H1 (cell line): ENCODE results near the gene SPEF2. TPM values are rescaled to one million over a fixed set of nuclear protein-coding genes. Genes with fewer than 3 reads are reported as not detected.

Source experiments
- CTCF ChIA-PET: fragments of 300-600 bp; sonication (Branson Sonifier 250); formaldehyde crosslinking; loops from one replicate; lab custom pipeline; 2021; ENCODE audit not compliant: partially characterized antibody; lab: Charles Lee
- POLR2A ChIA-PET: fragments of 300-600 bp; sonication (Branson Sonifier 250); formaldehyde crosslinking; loops from one replicate; lab custom pipeline; 2021; ENCODE audit warnings: inconsistent platforms; ENCODE audit not compliant: partially characterized antibody; lab: Charles Lee
- DNase-seq, 2 experiments: peaks; one replicate each; pipeline versions ENCODE4 v3.0.0 to v3.0.0-alpha.2; 2010 to 2022; ENCODE audit warnings: low spot score in 2 of 2, low read depth in 1 of 2, mixed read lengths in 1 of 2
- FAIRE-seq: peaks from 2 replicates; lab custom pipeline; 2011; peaks lifted over from hg19 to GRCh38; lab: Jason Lieb, UNC
- H2AFZ ChIP-seq: 2 replicates; pipeline ENCODE4 v1.8.1; 2012; ENCODE audit warnings: low read length, inconsistent platforms
- H2AK5ac ChIP-seq: 2 replicates; pipeline ENCODE4 v1.6.1; 2013; ENCODE audit warnings: low read depth, low read length
- H2BK120ac ChIP-seq: replicated peaks from 2 replicates; pipeline ENCODE3; 2013; ENCODE audit warnings: low read depth, low read length, inconsistent platforms
- H2BK12ac ChIP-seq: 2 replicates; pipeline ENCODE4 v1.6.1; 2013; ENCODE audit warnings: low read depth, low read length
- H2BK15ac ChIP-seq: 2 replicates; pipeline ENCODE4 v1.6.1; 2013; ENCODE audit warnings: low read length
- H2BK20ac ChIP-seq: 2 replicates; pipeline ENCODE4 v1.6.1; 2013; ENCODE audit warnings: low read length
- H2BK5ac ChIP-seq: 2 replicates; pipeline ENCODE4 v1.6.1; 2013; ENCODE audit warnings: low read depth, low read length
- H3K14ac ChIP-seq: 2 replicates; pipeline ENCODE4 v1.6.1; 2013; ENCODE audit warnings: inconsistent platforms; ENCODE audit not compliant: insufficient read length
- H3K18ac ChIP-seq: 2 replicates; pipeline ENCODE4 v1.6.1; 2013; ENCODE audit warnings: low read length; ENCODE audit errors: extremely low read depth
- H3K23ac ChIP-seq: 2 replicates; pipeline ENCODE4 v1.6.1; 2013; ENCODE audit warnings: inconsistent platforms; ENCODE audit not compliant: insufficient read length
- H3K23me2 ChIP-seq: 2 replicates; pipeline ENCODE4 v1.6.1; 2013; ENCODE audit warnings: low read depth, low read length
- H3K27ac ChIP-seq: 2 replicates; pipeline ENCODE4 v1.6.1; 2011; ENCODE audit warnings: low read depth, low read length, inconsistent platforms
- H3K27me3 ChIP-seq, 4 experiments: replicated peaks in 1 of 4; 1 replicate in 1 of 4; 2 replicates in 3 of 4; pipeline versions ENCODE4 v1.6.1 to v1.8.1; 2011 to 2013; ENCODE audit warnings: low read length in 3 of 4, mild to moderate bottlenecking in 3 of 4, inconsistent platforms in 2 of 4, mixed read lengths in 2 of 4, moderate library complexity in 1 of 4; ENCODE audit not compliant: control insufficient read depth in 3 of 4, insufficient read depth in 3 of 4; ENCODE audit errors: extremely low read depth in 1 of 4
- H3K36me3 ChIP-seq, 4 experiments: 2 replicates each; pipeline versions ENCODE4 v1.6.1 to v1.8.1; 2011 to 2013; ENCODE audit warnings: mild to moderate bottlenecking in 4 of 4, low read length in 3 of 4, moderate library complexity in 2 of 4, control low read depth in 1 of 4, inconsistent platforms in 1 of 4; ENCODE audit not compliant: insufficient read depth in 4 of 4, control insufficient read depth in 2 of 4
- H3K4ac ChIP-seq: replicated peaks from 2 replicates; pipeline ENCODE3; 2013; ENCODE audit warnings: low read length, low read depth, mixed read lengths, inconsistent platforms; ENCODE audit not compliant: insufficient read length
- H3K4me1 ChIP-seq, 4 experiments: replicated peaks in 1 of 4; 1 replicate in 1 of 4; 2 replicates in 3 of 4; pipeline versions ENCODE4 v1.6.1 to v1.8.1; 2011 to 2013; ENCODE audit warnings: low read length in 3 of 4, inconsistent platforms in 2 of 4, mixed read lengths in 1 of 4; ENCODE audit not compliant: insufficient read depth in 4 of 4, control insufficient read depth in 3 of 4
- H3K4me2 ChIP-seq, 2 experiments: 2 replicates each; pipeline versions ENCODE4 v1.6.1 to v1.8.1; 2011 to 2013; ENCODE audit warnings: low read depth in 2 of 2, low read length in 2 of 2, control low read depth in 1 of 2, inconsistent platforms in 1 of 2, mild to moderate bottlenecking in 1 of 2; ENCODE audit not compliant: insufficient read depth in 1 of 2
- H3K4me3 ChIP-seq, 4 experiments: fragments of 200-600, 300-600 bp in 1 of 4; sonication (generic), shearing (Covaris generic), sonication (Bioruptor Twin) in 1 of 4; 2 replicates each; pipeline versions ENCODE4 v1.5.1 to v1.8.1; 2011 to 2016; ENCODE audit warnings: low read length in 4 of 4, low read depth in 3 of 4, control low read depth in 2 of 4, inconsistent platforms in 2 of 4, mild to moderate bottlenecking in 2 of 4, mixed read lengths in 1 of 4, moderate library complexity in 1 of 4; ENCODE audit not compliant: insufficient read depth in 2 of 4; ENCODE audit errors: extremely low read depth in 1 of 4
- H3K56ac ChIP-seq: replicated peaks from 2 replicates; pipeline ENCODE3; 2013; ENCODE audit warnings: low read depth, mild to moderate bottlenecking, mixed read lengths, low read length, inconsistent platforms; ENCODE audit not compliant: insufficient read length
- H3K79me1 ChIP-seq: 2 replicates; pipeline ENCODE4 v1.6.1; 2013; ENCODE audit warnings: low read depth, low read length, control low read depth
- H3K79me2 ChIP-seq, 2 experiments: 2 replicates each; pipeline versions ENCODE4 v1.6.1 to v1.8.1; 2012 to 2013; ENCODE audit warnings: low read length in 2 of 2, mild to moderate bottlenecking in 2 of 2, inconsistent platforms in 1 of 2; ENCODE audit not compliant: insufficient read depth in 2 of 2, control insufficient read depth in 1 of 2
- H3K9ac ChIP-seq, 4 experiments: replicated peaks in 1 of 4; 1 replicate in 1 of 4; 2 replicates in 3 of 4; pipeline versions ENCODE4 v1.6.1 to v1.8.1; 2011 to 2013; ENCODE audit warnings: low read depth in 3 of 4, low read length in 3 of 4, control low read depth in 2 of 4, mild to moderate bottlenecking in 2 of 4, moderate library complexity in 2 of 4, inconsistent platforms in 1 of 4; ENCODE audit errors: extremely low read depth in 1 of 4
- H3K9me3 ChIP-seq, 2 experiments: 2 replicates each; pipeline versions ENCODE4 v1.6.1 to v1.8.1; 2012 to 2013; ENCODE audit warnings: mild to moderate bottlenecking in 2 of 2, moderate library complexity in 2 of 2, control low read depth in 1 of 2, inconsistent platforms in 1 of 2, low read depth in 1 of 2, low read length in 1 of 2, mixed read lengths in 1 of 2; ENCODE audit not compliant: insufficient read depth in 2 of 2
- H4K20me1 ChIP-seq, 2 experiments: replicated peaks in 1 of 2; 2 replicates each; pipeline versions ENCODE3 to v1.8.1; 2011 to 2013; ENCODE audit warnings: inconsistent platforms in 2 of 2, low read length in 2 of 2, mild to moderate bottlenecking in 1 of 2; ENCODE audit not compliant: insufficient read depth in 2 of 2, control insufficient read depth in 1 of 2
- H4K5ac ChIP-seq: 2 replicates; pipeline ENCODE4 v1.6.1; 2013; ENCODE audit warnings: low read length, low read depth, mixed read lengths, inconsistent platforms; ENCODE audit not compliant: insufficient read length
- H4K8ac ChIP-seq: 2 replicates; pipeline ENCODE4 v1.8.0; 2013; ENCODE audit warnings: mild to moderate bottlenecking, moderate library complexity, low read length, inconsistent platforms; ENCODE audit not compliant: insufficient read depth; ENCODE audit errors: extremely low read depth
- H4K91ac ChIP-seq: replicated peaks from 2 replicates; pipeline ENCODE3; 2013; ENCODE audit warnings: low read length, mixed read lengths, inconsistent platforms; ENCODE audit not compliant: insufficient read length
- CHD2 ChIP-seq: IDR thresholded peaks from 2 replicates; pipeline ENCODE4 v1.6.1; 2012; ENCODE audit warnings: low read length, improper control_type of control experiment
- CTBP2 ChIP-seq: IDR thresholded peaks from 2 replicates; pipeline ENCODE4 v1.7.0; 2011; ENCODE audit warnings: borderline replicate concordance, mild to moderate bottlenecking, moderate library complexity, mixed read lengths, low read length; ENCODE audit not compliant: insufficient read depth, insufficient read length
- EP300 ChIP-seq, 2 experiments: IDR thresholded peaks; 1 replicate in 1 of 2; 2 replicates in 1 of 2; pipeline ENCODE4 v1.6.1; 2011 to 2012; ENCODE audit warnings: low read depth in 2 of 2, low read length in 2 of 2, mild to moderate bottlenecking in 2 of 2, borderline replicate concordance in 1 of 2, inconsistent platforms in 1 of 2, moderate library complexity in 1 of 2
- JUN ChIP-seq: IDR thresholded peaks from 2 replicates; pipeline ENCODE4 v1.6.1; 2011; ENCODE audit warnings: low read depth, mild to moderate bottlenecking, improper control_type of control experiment, low read length
- KDM1A ChIP-seq: fragments of 200-600, 300-600 bp; sonication (generic); IDR thresholded peaks from 2 replicates; pipeline ENCODE4 v1.7.1; 2016; ENCODE audit warnings: mild to moderate bottlenecking, low read length, borderline replicate concordance
- MAFK ChIP-seq: IDR thresholded peaks from 2 replicates; pipeline ENCODE4 v1.6.1; 2012; ENCODE audit warnings: low read depth, mild to moderate bottlenecking, improper control_type of control experiment, low read length
- RXRA ChIP-seq: IDR thresholded peaks from 2 replicates; pipeline ENCODE4 v1.6.1; 2011; ENCODE audit warnings: low read depth, mild to moderate bottlenecking, low read length, moderate library complexity; ENCODE audit not compliant: insufficient read depth
- SAP30 ChIP-seq: fragments of 300-600 bp; sonication (generic); IDR thresholded peaks from 2 replicates; pipeline ENCODE4 v1.7.1; 2012; ENCODE audit warnings: low read length, moderate library complexity, mild to moderate bottlenecking, inconsistent platforms; ENCODE audit not compliant: insufficient read depth, insufficient replicate concordance
- SUZ12 ChIP-seq: fragments of 200-600 bp; sonication (generic); IDR thresholded peaks from 2 replicates; pipeline ENCODE4 v1.6.1; 2012; ENCODE audit warnings: mild to moderate bottlenecking, inconsistent platforms, low read length, moderate library complexity, mixed read lengths
- TEAD4 ChIP-seq: IDR thresholded peaks from 2 replicates; pipeline ENCODE4 v1.6.1; 2012; ENCODE audit warnings: low read depth, low read length, inconsistent platforms, mixed read lengths
- YY1 ChIP-seq: IDR thresholded peaks from 2 replicates; pipeline ENCODE4 v1.6.1; 2011; ENCODE audit warnings: low read depth, mild to moderate bottlenecking, low read length
- WGBS, 2 experiments: shearing (Covaris generic) in 1 of 2; methylation state at CpG; one replicate each; pipeline versions ENCODE4 v1.1.6 to v1.1.7; 2013 to 2015; ENCODE audit warnings: low lambda C conversion rate in 2 of 2, mixed read lengths in 2 of 2, inconsistent platforms in 1 of 2, low coverage in 1 of 2, missing lambda C conversion rate in 1 of 2; ENCODE audit not compliant: insufficient replicate concordance in 2 of 2, insufficient coverage in 1 of 2, insufficient read length in 1 of 2; ENCODE audit errors: extremely low coverage in 1 of 2, missing lambda C conversion rate in 1 of 2; 5-methylcytosine and 5-hydroxymethylcytosine counted together
- polyA plus RNA-seq, 7 experiments: library from polyadenylated mRNA; depleted of rRNA in 3 of 7; stranded (reverse) in 5 of 7; unstranded in 2 of 7; fragments of >200 nt in 5 of 7; fragments of 200-250 nt in 2 of 7; gene quantifications; 1 replicate in 5 of 7; 2 replicates in 1 of 7; 4 replicates in 1 of 7; pipeline versions ENCODE4 v1.2.1 to v1.2.3, GENCODE V29; 2011 to 2013; ENCODE audit warnings: missing spikeins in 2 of 7, mixed read lengths in 2 of 7
- total RNA-seq: library from RNA; stranded (reverse); fragmentation: NEBNext Ultra II Directional; extraction: Animal tissue kit (Norgen Biotek cat#: 25700); gene quantifications from 2 replicates; pipeline ENCODE4 v1.2.1, GENCODE V29; 2021
- TF ChIP-seq, protein P1 (sequence below): IDR thresholded peaks from 2 replicates; pipeline ENCODE4 v1.6.1; 2011; ENCODE audit warnings: low read depth, mild to moderate bottlenecking, low read length; ENCODE audit not compliant: insufficient read depth
- TF ChIP-seq, protein P2 (sequence below): IDR thresholded peaks from 2 replicates; pipeline ENCODE4 v1.6.1; 2012; ENCODE audit warnings: inconsistent platforms

The SPEF2 gene
- total and polyA plus RNA-seq, 2 of the 8 experiments (the other 6 are each of a cell fraction or from before 2014, with no cell fraction given) = 0.14 to 0.73 TPM

DNA sequence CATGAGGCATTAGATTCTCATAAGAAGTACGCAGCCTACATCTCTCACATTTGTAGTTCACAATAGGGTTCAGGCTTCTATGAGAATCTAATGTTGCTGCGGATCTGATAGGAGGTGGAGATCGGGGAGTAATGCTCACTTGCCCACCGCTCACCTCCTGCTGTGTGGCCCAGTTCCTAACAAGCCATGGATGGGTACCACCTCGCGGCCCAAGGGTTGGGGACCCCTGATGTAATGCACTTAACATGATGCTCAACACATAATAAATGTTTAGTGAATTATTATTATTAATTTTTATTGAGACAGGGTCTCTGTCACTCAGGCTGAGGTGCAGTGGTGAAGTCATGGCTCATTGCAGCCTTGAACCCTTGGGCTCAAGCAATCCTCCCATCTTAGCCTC, 134.3 kb downstream of the SPEF2 start:
- Histone ChIP-seq H3K4me2 (no peak overlapping the region), H4K5ac (no peak overlapping the region), H3K79me2 (no peaks in the 10 kb centered on the region), H2AK5ac (no peak overlapping the region), H3K23ac (no peak overlapping the region), H3K23me2 (no peaks in the 10 kb centered on the region), H2BK15ac (no peak overlapping the region), H3K4ac (no peak overlapping the region), H4K91ac (no peak overlapping the region), H3K9me3 (no peaks in the 10 kb centered on the region), H4K8ac (no peak overlapping the region), H2BK20ac (no peak overlapping the region), H3K79me1 (no peaks in the 10 kb centered on the region), H2BK120ac (no peak overlapping the region), H3K4me1 (peaks cover 0 to 6% (median 1%) of the 10 kb centered on the region in 4 experiments; a peak in 2 of 7 replicates), H3K27ac (no peak overlapping the region), H4K20me1 (peaks cover 2 to 9% of the 10 kb centered on the region in 2 experiments), H3K4me3 (no peak overlapping the region), H3K27me3 (peaks cover 40 to 85% (median 58%) of the 10 kb centered on the region in 4 experiments), H3K36me3 (no peaks in the 10 kb centered on the region; a peak in 1 of 8 replicates), H2BK12ac (no peak overlapping the region), H2BK5ac (no peak overlapping the region), H3K56ac (no peak overlapping the region), H3K14ac (no peak overlapping the region), H3K18ac (no peak overlapping the region), H2AFZ (no peak overlapping the region), H3K9ac (no peak overlapping the region)
- no peak for DNase-seq
- WGBS, 2 experiments = 82% methylated on average over 6 of the region's 6 CpGs; no CpG with 5 or more reads in 1 of the 2 experiments
- POLR2A ChIA-PET = no interaction called here
- no peak for FAIRE-seq
- CTCF ChIA-PET = no interaction called here
- TF ChIP-seq SUZ12 (no peak), JUN (no peak), CHD2 (no peak), EP300 (IDR thresholded peaks at IDR 0.05; ENCODE audit: borderline replicate concordance in 1 of 2, low read depth in 2 of 2, low read length in 2 of 2) (no peak), CTBP2 (no peak), YY1 (no peak), MAFK (no peak), SAP30 (no peak), RXRA (no peak), KDM1A (no peak), TEAD4 (no peak)
- TF ChIP-seq, protein P1, sequence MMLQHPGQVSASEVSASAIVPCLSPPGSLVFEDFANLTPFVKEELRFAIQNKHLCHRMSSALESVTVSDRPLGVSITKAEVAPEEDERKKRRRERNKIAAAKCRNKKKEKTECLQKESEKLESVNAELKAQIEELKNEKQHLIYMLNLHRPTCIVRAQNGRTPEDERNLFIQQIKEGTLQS = no peak
- TF ChIP-seq, protein P2, sequence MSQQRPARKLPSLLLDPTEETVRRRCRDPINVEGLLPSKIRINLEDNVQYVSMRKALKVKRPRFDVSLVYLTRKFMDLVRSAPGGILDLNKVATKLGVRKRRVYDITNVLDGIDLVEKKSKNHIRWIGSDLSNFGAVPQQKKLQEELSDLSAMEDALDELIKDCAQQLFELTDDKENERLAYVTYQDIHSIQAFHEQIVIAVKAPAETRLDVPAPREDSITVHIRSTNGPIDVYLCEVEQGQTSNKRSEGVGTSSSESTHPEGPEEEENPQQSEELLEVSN = no peak
